ENCODE results near the gene PCLO.

DNA sequence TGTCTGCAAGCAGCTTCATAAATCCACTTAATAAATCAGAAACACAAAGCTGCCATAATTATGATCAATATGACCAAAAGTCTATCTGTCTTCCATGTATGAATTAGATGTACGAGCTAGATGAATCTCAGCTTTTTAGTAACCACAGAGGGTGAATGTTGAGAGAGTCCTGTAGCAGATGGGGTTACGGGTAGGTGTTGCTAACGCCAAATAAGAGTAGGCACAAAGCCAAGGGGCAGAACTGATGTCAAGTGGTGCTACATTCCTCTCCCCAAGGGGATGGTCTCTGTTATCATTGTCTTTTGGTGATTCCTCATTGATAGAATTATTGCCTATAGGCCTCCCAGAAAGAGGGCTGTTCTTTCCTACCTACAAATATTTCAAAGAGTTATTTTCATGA lies 257.8 kb downstream of the PCLO start:
- no peak for TF ChIP-seq SP1 (IDR thresholded peaks at IDR 0.05)
- no peak for TF ChIP-seq FOXM1 (IDR thresholded peaks at IDR 0.05; ENCODE audit: borderline replicate concordance)
- TF ChIP-seq FOXA1 (IDR thresholded peaks at IDR 0.05), result no peak
- TF ChIP-seq HDGF (IDR thresholded peaks at IDR 0.05; ENCODE audit: borderline replicate concordance), result no peak
- no peak for TF ChIP-seq BHLHE40 (IDR thresholded peaks at IDR 0.05; ENCODE audit: borderline replicate concordance)
- TF ChIP-seq NFRKB (IDR thresholded peaks at IDR 0.05), result no peak
